ENCODE results near the gene ACTG1. TPM values are rescaled to one million over a fixed set of nuclear protein-coding genes. Genes with fewer than 3 reads are reported as not detected.

The ACTG1 gene
- total and polyA plus RNA-seq, 9 of the 15 experiments (the other 6 are each of a cell fraction or from before 2014, with no cell fraction given): 224 to 1,775 (median 568) TPM

DNA sequence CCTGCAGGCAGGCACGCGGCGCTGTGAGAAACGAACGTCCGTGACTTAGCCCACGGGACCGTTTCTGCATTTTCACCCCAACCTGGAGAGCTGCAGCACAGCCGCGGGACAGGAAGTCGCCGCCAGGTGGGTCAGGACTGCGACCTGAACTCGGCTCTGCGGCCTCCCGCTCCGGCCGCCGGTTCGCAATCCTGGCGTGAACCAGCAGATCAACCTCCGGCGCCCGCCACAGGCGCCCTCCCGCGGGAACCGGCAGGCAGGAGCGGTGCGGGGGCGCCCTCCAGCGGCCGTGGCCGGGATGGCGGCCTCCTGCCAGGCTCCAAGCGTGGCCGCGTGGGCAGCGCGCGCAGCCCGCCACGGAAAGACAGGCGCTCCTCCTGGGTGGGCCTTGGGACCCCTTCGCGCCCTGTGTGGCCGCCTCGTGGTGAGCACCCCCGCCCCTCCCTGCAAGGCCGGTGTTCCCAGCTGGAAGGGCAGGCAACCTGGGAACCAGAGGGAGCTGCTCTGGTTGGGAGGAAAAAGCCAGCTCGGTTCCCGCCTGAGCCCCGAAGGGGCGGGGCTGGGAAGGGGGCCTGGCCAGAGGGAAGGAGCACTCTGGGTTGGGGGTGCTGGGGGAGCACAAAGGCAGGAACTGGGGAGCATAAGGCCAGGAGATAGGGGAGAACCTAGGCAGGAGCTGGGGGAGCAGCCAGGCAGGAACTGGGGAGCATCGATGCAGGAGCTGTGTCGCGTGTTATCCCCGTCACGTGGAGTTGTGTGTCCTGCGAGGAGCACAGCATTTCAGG is 28.2 kb downstream of the ACTG1 start (continued):
- TF ChIP-seq KAT7 (CRISPR knock-in tag; IDR thresholded peaks at IDR 0.05; ENCODE audit: borderline replicate concordance): peak; percentile 84; the same call in 1 of the 2 replicates
- peak; percentile 82 for TF ChIP-seq SMAD4 (CRISPR knock-in tag; conservative IDR thresholded peaks at IDR 0.05)
- TF ChIP-seq ZNF766 (CRISPR knock-in tag; conservative IDR thresholded peaks at IDR 0.05): no peak
- TF ChIP-seq EGR1 (conservative IDR thresholded peaks at IDR 0.05): peak; percentile 72
- TF ChIP-seq XRCC5 (IDR thresholded peaks at IDR 0.05; ENCODE audit: low read depth, low read length): peak; percentile 76; the same call in 1 of the 2 replicates
- TF ChIP-seq TBL1XR1 (IDR thresholded peaks at IDR 0.05; ENCODE audit: low read length in 2 of 2): peak in 1 of 2 experiments; percentile 22; a peak in 1 of 4 replicates
- TF ChIP-seq, protein P1, sequence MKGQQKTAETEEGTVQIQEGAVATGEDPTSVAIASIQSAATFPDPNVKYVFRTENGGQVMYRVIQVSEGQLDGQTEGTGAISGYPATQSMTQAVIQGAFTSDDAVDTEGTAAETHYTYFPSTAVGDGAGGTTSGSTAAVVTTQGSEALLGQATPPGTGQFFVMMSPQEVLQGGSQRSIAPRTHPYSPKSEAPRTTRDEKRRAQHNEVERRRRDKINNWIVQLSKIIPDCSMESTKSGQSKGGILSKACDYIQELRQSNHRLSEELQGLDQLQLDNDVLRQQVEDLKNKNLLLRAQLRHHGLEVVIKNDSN (CRISPR knock-in tag; IDR thresholded peaks at IDR 0.05): peak; percentile 72
- TF ChIP-seq, protein P2, sequence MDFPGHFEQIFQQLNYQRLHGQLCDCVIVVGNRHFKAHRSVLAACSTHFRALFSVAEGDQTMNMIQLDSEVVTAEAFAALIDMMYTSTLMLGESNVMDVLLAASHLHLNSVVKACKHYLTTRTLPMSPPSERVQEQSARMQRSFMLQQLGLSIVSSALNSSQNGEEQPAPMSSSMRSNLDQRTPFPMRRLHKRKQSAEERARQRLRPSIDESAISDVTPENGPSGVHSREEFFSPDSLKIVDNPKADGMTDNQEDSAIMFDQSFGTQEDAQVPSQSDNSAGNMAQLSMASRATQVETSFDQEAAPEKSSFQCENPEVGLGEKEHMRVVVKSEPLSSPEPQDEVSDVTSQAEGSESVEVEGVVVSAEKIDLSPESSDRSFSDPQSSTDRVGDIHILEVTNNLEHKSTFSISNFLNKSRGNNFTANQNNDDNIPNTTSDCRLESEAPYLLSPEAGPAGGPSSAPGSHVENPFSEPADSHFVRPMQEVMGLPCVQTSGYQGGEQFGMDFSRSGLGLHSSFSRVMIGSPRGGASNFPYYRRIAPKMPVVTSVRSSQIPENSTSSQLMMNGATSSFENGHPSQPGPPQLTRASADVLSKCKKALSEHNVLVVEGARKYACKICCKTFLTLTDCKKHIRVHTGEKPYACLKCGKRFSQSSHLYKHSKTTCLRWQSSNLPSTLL (IDR thresholded peaks at IDR 0.05): no peak
- TF ChIP-seq FOXJ2 (tag; IDR thresholded peaks at IDR 0.05): no peak
- TF ChIP-seq, protein P3, sequence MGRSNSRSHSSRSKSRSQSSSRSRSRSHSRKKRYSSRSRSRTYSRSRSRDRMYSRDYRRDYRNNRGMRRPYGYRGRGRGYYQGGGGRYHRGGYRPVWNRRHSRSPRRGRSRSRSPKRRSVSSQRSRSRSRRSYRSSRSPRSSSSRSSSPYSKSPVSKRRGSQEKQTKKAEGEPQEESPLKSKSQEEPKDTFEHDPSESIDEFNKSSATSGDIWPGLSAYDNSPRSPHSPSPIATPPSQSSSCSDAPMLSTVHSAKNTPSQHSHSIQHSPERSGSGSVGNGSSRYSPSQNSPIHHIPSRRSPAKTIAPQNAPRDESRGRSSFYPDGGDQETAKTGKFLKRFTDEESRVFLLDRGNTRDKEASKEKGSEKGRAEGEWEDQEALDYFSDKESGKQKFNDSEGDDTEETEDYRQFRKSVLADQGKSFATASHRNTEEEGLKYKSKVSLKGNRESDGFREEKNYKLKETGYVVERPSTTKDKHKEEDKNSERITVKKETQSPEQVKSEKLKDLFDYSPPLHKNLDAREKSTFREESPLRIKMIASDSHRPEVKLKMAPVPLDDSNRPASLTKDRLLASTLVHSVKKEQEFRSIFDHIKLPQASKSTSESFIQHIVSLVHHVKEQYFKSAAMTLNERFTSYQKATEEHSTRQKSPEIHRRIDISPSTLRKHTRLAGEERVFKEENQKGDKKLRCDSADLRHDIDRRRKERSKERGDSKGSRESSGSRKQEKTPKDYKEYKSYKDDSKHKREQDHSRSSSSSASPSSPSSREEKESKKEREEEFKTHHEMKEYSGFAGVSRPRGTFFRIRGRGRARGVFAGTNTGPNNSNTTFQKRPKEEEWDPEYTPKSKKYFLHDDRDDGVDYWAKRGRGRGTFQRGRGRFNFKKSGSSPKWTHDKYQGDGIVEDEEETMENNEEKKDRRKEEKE (IDR thresholded peaks at IDR 0.05; ENCODE audit: borderline replicate concordance in 1 of 2, control insufficient read depth in 1 of 2, low read depth in 2 of 2, low read length in 1 of 2): 0 out of 4 replicates have a peak, but pooled peaks of 1 of the 2 experiments have one; percentile 44
- TF ChIP-seq SP1 (CRISPR knock-in tag; IDR thresholded peaks at IDR 0.05): peak; percentile 78
- TF ChIP-seq PTBP1 (IDR thresholded peaks at IDR 0.05; ENCODE audit: low read depth, low read length): no peak
- TF ChIP-seq, protein P4, sequence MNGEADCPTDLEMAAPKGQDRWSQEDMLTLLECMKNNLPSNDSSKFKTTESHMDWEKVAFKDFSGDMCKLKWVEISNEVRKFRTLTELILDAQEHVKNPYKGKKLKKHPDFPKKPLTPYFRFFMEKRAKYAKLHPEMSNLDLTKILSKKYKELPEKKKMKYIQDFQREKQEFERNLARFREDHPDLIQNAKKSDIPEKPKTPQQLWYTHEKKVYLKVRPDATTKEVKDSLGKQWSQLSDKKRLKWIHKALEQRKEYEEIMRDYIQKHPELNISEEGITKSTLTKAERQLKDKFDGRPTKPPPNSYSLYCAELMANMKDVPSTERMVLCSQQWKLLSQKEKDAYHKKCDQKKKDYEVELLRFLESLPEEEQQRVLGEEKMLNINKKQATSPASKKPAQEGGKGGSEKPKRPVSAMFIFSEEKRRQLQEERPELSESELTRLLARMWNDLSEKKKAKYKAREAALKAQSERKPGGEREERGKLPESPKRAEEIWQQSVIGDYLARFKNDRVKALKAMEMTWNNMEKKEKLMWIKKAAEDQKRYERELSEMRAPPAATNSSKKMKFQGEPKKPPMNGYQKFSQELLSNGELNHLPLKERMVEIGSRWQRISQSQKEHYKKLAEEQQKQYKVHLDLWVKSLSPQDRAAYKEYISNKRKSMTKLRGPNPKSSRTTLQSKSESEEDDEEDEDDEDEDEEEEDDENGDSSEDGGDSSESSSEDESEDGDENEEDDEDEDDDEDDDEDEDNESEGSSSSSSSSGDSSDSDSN (IDR thresholded peaks at IDR 0.05; ENCODE audit: borderline replicate concordance in 1 of 2, low read depth in 2 of 2, low read length in 2 of 2): peak in 1 of 2 experiments; percentile 64; a peak in 1 of 4 replicates
- TF ChIP-seq ZKSCAN3 (CRISPR knock-in tag; IDR thresholded peaks at IDR 0.05): no peak
- peak in 1 of 2 experiments; percentile 53; a peak in 2 of 4 replicates for TF ChIP-seq RCOR1 (IDR thresholded peaks at IDR 0.05; ENCODE audit: borderline replicate concordance in 1 of 2, low read depth in 2 of 2, low read length in 2 of 2)
- no peak for TF ChIP-seq GATA2 (CRISPR knock-in tag; IDR thresholded peaks at IDR 0.05)
- TF ChIP-seq SAFB (IDR thresholded peaks at IDR 0.05; ENCODE audit: borderline replicate concordance, low read depth, low read length): peak; percentile 94
- TF ChIP-seq PHF20 (IDR thresholded peaks at IDR 0.05; ENCODE audit: partially characterized antibody): no peak
- peak; percentile 63; the same call in 1 of the 2 replicates for TF ChIP-seq HDAC8 (tag; IDR thresholded peaks at IDR 0.05)

Data from K562 (cell line).